HepG2 (cell line): ENCODE results near the gene SDR42E2. TPM values are rescaled to one million over a fixed set of nuclear protein-coding genes. Genes with fewer than 3 reads are reported as not detected.

ENCODE experiments used
- ATRX ChIP-seq: sonication (generic); formaldehyde crosslinking; IDR thresholded peaks from 2 replicates; pipeline ENCODE4 v1.4.0; 2020; ENCODE audit warnings: missing genetic modification reagents, borderline replicate concordance
- CREBL2 ChIP-seq: sonication (generic); formaldehyde crosslinking; IDR thresholded peaks from 2 replicates; pipeline ENCODE4 v1.8.1; 2023; ENCODE audit warnings: missing genetic modification reagents, mild to moderate bottlenecking, borderline replicate concordance
- HMGXB3 ChIP-seq: sonication (generic); formaldehyde crosslinking; IDR thresholded peaks from 2 replicates; pipeline ENCODE4 v1.4.0; 2020; ENCODE audit warnings: missing genetic modification reagents, borderline replicate concordance
- HOXA5 ChIP-seq: sonication (generic); formaldehyde crosslinking; IDR thresholded peaks from 2 replicates; pipeline ENCODE4 v1.4.0; 2020; ENCODE audit warnings: missing genetic modification reagents
- MIER2 ChIP-seq: IDR thresholded peaks from 2 replicates; pipeline ENCODE4 v1.6.1; 2016; ENCODE audit warnings: missing biosample characterization, missing genetic modification reagents
- NFE2L1 ChIP-seq: sonication (generic); formaldehyde crosslinking; IDR thresholded peaks from 2 replicates; pipeline ENCODE4 v1.4.0; 2020; ENCODE audit warnings: missing genetic modification reagents, mild to moderate bottlenecking, borderline replicate concordance
- PCBP2 ChIP-seq: fragments of 200-400 bp; formaldehyde crosslinking; optimal IDR thresholded peaks from 2 replicates; pipeline ENCODE3; 2018; ENCODE audit warnings: low read length, low read depth; ENCODE audit not compliant: poor library complexity, severe bottlenecking
- PHF20 ChIP-seq: sonication (generic); formaldehyde crosslinking; IDR thresholded peaks from 2 replicates; pipeline ENCODE4 v1.5.0; 2020; ENCODE audit warnings: mild to moderate bottlenecking, missing genetic modification reagents
- PLRG1 ChIP-seq: fragments of 450-650 bp; conservative IDR thresholded peaks from 2 replicates; pipeline ENCODE4 v1.6.1; 2016
- TARDBP ChIP-seq: sonication (generic); formaldehyde crosslinking; IDR thresholded peaks from 2 replicates; pipeline ENCODE4 v1.8.0; 2022; ENCODE audit warnings: mild to moderate bottlenecking, missing genetic modification reagents
- ZMYM4 ChIP-seq: sonication (generic); formaldehyde crosslinking; IDR thresholded peaks from 2 replicates; pipeline ENCODE4 v1.8.1; 2023; ENCODE audit warnings: mild to moderate bottlenecking, missing genetic modification reagents
- ZNF232 ChIP-seq: sonication (generic); formaldehyde crosslinking; IDR thresholded peaks from 2 replicates; pipeline ENCODE4 v1.4.0; 2020; ENCODE audit warnings: missing genetic modification reagents, borderline replicate concordance
- ZNF567 ChIP-seq: sonication (generic); formaldehyde crosslinking; IDR thresholded peaks from 2 replicates; pipeline ENCODE4 v1.8.1; 2023; ENCODE audit warnings: mild to moderate bottlenecking, missing genetic modification reagents, borderline replicate concordance
- polyA plus RNA-seq, 8 experiments: library from polyadenylated mRNA; depleted of rRNA in 3 of 8; stranded (reverse) in 7 of 8; unstranded in 1 of 8; fragments of >200 nt; fragmentation: Illumina TruSeq in 4 of 8; extraction: Trizol in 4 of 8; gene quantifications; 2 replicates each; pipeline versions ENCODE4 v1.2.1 to v1.2.3, GENCODE V29; 2011 to 2016; ENCODE audit warnings: low read depth in 4 of 8, missing spikeins in 1 of 8, mixed read lengths in 1 of 8; ENCODE audit not compliant: insufficient read depth in 1 of 8
- total RNA-seq, 5 experiments: library from RNA; depleted of rRNA; stranded (reverse); fragments of >200 nt; fragmentation: Illumina TruSeq; extraction: Trizol; gene quantifications; 2 replicates each; pipeline ENCODE4 v1.2.3, GENCODE V29; 2016; ENCODE audit warnings: low read depth in 1 of 5
- TF ChIP-seq, protein P1 (sequence below): sonication (generic); formaldehyde crosslinking; IDR thresholded peaks from 2 replicates; pipeline ENCODE4 v1.9.0; 2021; ENCODE audit warnings: missing genetic modification reagents, mild to moderate bottlenecking, borderline replicate concordance
- TF ChIP-seq, protein P2 (sequence below): sonication (generic); formaldehyde crosslinking; IDR thresholded peaks from 2 replicates; pipeline ENCODE4 v1.8.1; 2023; ENCODE audit warnings: mild to moderate bottlenecking, missing genetic modification reagents
- TF ChIP-seq, protein P3 (sequence below): sonication (generic); formaldehyde crosslinking; IDR thresholded peaks from 2 replicates; pipeline ENCODE4 v1.4.0; 2020; ENCODE audit warnings: missing genetic modification reagents

Gene SDR42E2
- total and polyA plus RNA-seq, 2 of the 13 experiments (the other 11 are each of a cell fraction or from before 2014, with no cell fraction given) = 0.05 to 0.11 TPM

GRCh38 chr16:22206013-22206841 is 43.9 kb downstream of the SDR42E2 start, which contains the start of gene EEF2K (continued):
- TF ChIP-seq, protein P1, sequence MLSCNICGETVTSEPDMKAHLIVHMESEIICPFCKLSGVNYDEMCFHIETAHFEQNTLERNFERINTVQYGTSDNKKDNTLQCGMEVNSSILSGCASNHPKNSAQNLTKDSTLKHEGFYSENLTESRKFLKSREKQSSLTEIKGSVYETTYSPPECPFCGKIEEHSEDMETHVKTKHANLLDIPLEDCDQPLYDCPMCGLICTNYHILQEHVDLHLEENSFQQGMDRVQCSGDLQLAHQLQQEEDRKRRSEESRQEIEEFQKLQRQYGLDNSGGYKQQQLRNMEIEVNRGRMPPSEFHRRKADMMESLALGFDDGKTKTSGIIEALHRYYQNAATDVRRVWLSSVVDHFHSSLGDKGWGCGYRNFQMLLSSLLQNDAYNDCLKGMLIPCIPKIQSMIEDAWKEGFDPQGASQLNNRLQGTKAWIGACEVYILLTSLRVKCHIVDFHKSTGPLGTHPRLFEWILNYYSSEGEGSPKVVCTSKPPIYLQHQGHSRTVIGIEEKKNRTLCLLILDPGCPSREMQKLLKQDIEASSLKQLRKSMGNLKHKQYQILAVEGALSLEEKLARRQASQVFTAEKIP (CRISPR knock-in tag) = 0 out of 2 replicates have a peak, but pooled peaks have one; percentile 82
- TF ChIP-seq HOXA5 (CRISPR knock-in tag) (peak; percentile 89), PLRG1 (no peak), ZNF567 (CRISPR knock-in tag) (peak; percentile 99), TARDBP (CRISPR knock-in tag) (peak; percentile 98), PHF20 (CRISPR knock-in tag) (peak; percentile 78), NFE2L1 (CRISPR knock-in tag) (peak; percentile 49; the same call in 1 of the 2 replicates), CREBL2 (CRISPR knock-in tag) (peak; percentile 83; the same call in 1 of the 2 replicates), HMGXB3 (CRISPR knock-in tag) (peak; percentile 77; the same call in 1 of the 2 replicates), PCBP2 (no peak), MIER2 (CRISPR knock-in tag) (peak; percentile 87), ATRX (CRISPR knock-in tag) (no peak; the same call in 1 of the 2 replicates), ZNF232 (CRISPR knock-in tag) (peak; percentile 98; the same call in 1 of the 2 replicates), ZMYM4 (CRISPR knock-in tag) (peak; percentile 98)
- TF ChIP-seq, protein P2, sequence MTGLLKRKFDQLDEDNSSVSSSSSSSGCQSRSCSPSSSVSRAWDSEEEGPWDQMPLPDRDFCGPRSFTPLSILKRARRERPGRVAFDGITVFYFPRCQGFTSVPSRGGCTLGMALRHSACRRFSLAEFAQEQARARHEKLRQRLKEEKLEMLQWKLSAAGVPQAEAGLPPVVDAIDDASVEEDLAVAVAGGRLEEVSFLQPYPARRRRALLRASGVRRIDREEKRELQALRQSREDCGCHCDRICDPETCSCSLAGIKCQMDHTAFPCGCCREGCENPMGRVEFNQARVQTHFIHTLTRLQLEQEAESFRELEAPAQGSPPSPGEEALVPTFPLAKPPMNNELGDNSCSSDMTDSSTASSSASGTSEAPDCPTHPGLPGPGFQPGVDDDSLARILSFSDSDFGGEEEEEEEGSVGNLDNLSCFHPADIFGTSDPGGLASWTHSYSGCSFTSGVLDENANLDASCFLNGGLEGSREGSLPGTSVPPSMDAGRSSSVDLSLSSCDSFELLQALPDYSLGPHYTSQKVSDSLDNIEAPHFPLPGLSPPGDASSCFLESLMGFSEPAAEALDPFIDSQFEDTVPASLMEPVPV = peak; percentile 98
- TF ChIP-seq, protein P3, sequence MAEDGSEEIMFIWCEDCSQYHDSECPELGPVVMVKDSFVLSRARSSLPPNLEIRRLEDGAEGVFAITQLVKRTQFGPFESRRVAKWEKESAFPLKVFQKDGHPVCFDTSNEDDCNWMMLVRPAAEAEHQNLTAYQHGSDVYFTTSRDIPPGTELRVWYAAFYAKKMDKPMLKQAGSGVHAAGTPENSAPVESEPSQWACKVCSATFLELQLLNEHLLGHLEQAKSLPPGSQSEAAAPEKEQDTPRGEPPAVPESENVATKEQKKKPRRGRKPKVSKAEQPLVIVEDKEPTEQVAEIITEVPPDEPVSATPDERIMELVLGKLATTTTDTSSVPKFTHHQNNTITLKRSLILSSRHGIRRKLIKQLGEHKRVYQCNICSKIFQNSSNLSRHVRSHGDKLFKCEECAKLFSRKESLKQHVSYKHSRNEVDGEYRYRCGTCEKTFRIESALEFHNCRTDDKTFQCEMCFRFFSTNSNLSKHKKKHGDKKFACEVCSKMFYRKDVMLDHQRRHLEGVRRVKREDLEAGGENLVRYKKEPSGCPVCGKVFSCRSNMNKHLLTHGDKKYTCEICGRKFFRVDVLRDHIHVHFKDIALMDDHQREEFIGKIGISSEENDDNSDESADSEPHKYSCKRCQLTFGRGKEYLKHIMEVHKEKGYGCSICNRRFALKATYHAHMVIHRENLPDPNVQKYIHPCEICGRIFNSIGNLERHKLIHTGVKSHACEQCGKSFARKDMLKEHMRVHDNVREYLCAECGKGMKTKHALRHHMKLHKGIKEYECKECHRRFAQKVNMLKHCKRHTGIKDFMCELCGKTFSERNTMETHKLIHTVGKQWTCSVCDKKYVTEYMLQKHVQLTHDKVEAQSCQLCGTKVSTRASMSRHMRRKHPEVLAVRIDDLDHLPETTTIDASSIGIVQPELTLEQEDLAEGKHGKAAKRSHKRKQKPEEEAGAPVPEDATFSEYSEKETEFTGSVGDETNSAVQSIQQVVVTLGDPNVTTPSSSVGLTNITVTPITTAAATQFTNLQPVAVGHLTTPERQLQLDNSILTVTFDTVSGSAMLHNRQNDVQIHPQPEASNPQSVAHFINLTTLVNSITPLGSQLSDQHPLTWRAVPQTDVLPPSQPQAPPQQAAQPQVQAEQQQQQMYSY (CRISPR knock-in tag) = peak; percentile 80
